Fibroblast of pulmonary artery (primary cell): ENCODE measurements around the gene INTS1.
A peak's percentile ranks its signal among the peaks of the same experiment; 100 is the strongest.

Experiments
- DNase-seq: peaks from one replicate; pipeline ENCODE4 v3.0.0-alpha.2; 2010; ENCODE audit warnings: low read depth
- H3K4me3 ChIP-seq: replicated peaks from 2 replicates; pipeline ENCODE4 v1.5.1; 2011; ENCODE audit warnings: low read depth, mild to moderate bottlenecking, control low read depth, low read length, moderate library complexity
- CTCF ChIP-seq: IDR thresholded peaks from 2 replicates; pipeline ENCODE4 v1.5.1; 2011; ENCODE audit warnings: mild to moderate bottlenecking, control low read depth, low read length, inconsistent platforms; ENCODE audit errors: missing control alignments

INTS1 gene

GRCh38 chr7:1450987-1451386 lies 53.2 kb downstream of the INTS1 start:
- no peak for TF ChIP-seq CTCF
- H3K4me3 ChIP-seq = no peak overlapping the region
- DNase-seq = no peak

GRCh38 chr7:1450431-1450830 lies 53.8 kb downstream of the INTS1 start:
- H3K4me3 ChIP-seq = no peak overlapping the region
- TF ChIP-seq CTCF = no peak
- DNase-seq = no peak

- DNase-seq = no peak
- no peak overlapping the region for H3K4me3 ChIP-seq
- no peak for TF ChIP-seq CTCF
Measured at GRCh38 chr7:1449951-1450350, 54.2 kb downstream of the INTS1 start.

GRCh38 chr7:1449501-1449900 lies 54.7 kb downstream of the INTS1 start:
- no peak for TF ChIP-seq CTCF
- DNase-seq = no peak
- no peak overlapping the region for H3K4me3 ChIP-seq

GRCh38 chr7:1448958-1449357 lies 55.2 kb downstream of the INTS1 start:
- no peak overlapping the region for H3K4me3 ChIP-seq
- no peak for TF ChIP-seq CTCF

GRCh38 chr7:1447551-1448244 lies 56.5 kb downstream of the INTS1 start:
- DNase-seq = peak; percentile 41
- no peak overlapping the region for H3K4me3 ChIP-seq
- no peak for TF ChIP-seq CTCF

More at GRCh38 chr7:1448958-1449357, 55.2 kb downstream of the INTS1 start:
- no peak for DNase-seq

- no peak for TF ChIP-seq CTCF
- no peak overlapping the region for H3K4me3 ChIP-seq
- DNase-seq = no peak
Measured at GRCh38 chr7:1447112-1447511, 57.1 kb downstream of the INTS1 start.
